ENCODE data around the gene FASN.

Gene FASN

GRCh38 chr17:82128287-82128686 lies 30.3 kb upstream of the FASN start:
- Histone ChIP-seq H3K27me3 (ENCODE audit: control insufficient read depth in 1 of 2, insufficient read depth in 2 of 2, low read length in 2 of 2) (no peaks in the 10 kb centered on the region), H3K9ac (ENCODE audit: low read depth in 1 of 2, low read length in 2 of 2) (no peak overlapping the region), H3K36me3 (ENCODE audit: control insufficient read depth in 1 of 2, insufficient read depth in 2 of 2, low read length in 2 of 2) (peaks cover 0 to 2% of the 10 kb centered on the region in 2 donors), H3K4me1 (ENCODE audit: control insufficient read depth in 1 of 2, insufficient read depth in 2 of 2, low read length in 2 of 2) (no peaks in the 10 kb centered on the region), H3K9me3 (ENCODE audit: control insufficient read depth in 1 of 2, low read length in 2 of 2) (no peaks in the 10 kb centered on the region), H3K4me3 (ENCODE audit: low read depth in 1 of 2, low read length in 2 of 2) (no peak overlapping the region), H3K27ac (ENCODE audit: low read depth, low read length) (no peak overlapping the region)

- peaks cover 0 to 2% of the 10 kb centered on the region in 2 donors for H3K4me1 ChIP-seq (ENCODE audit: control insufficient read depth in 1 of 2, insufficient read depth in 2 of 2, low read length in 2 of 2)
- peaks cover 0 to 3% of the 10 kb centered on the region in 2 donors for H3K36me3 ChIP-seq (ENCODE audit: control insufficient read depth in 1 of 2, insufficient read depth in 2 of 2, low read length in 2 of 2)
- no peak overlapping the region for H3K4me3 ChIP-seq (ENCODE audit: low read depth in 1 of 2, low read length in 2 of 2)
- no peaks in the 10 kb centered on the region for H3K27me3 ChIP-seq (ENCODE audit: control insufficient read depth in 1 of 2, insufficient read depth in 2 of 2, low read length in 2 of 2)
- H3K9me3 ChIP-seq (ENCODE audit: control insufficient read depth in 1 of 2, low read length in 2 of 2) = no peaks in the 10 kb centered on the region
- H3K27ac ChIP-seq (ENCODE audit: low read depth, low read length) = no peak overlapping the region
- no peak overlapping the region for H3K9ac ChIP-seq (ENCODE audit: low read depth in 1 of 2, low read length in 2 of 2)
These were observed 29.7 kb upstream of the FASN start for GRCh38 chr17:82127704-82128103.

GRCh38 chr17:82127315-82127595 lies 29.2 kb upstream of the FASN start:
- Histone ChIP-seq H3K9me3 (ENCODE audit: control insufficient read depth in 1 of 2, low read length in 2 of 2) (no peaks in the 10 kb centered on the region), H3K27ac (ENCODE audit: low read depth, low read length) (no peak overlapping the region), H3K27me3 (ENCODE audit: control insufficient read depth in 1 of 2, insufficient read depth in 2 of 2, low read length in 2 of 2) (no peaks in the 10 kb centered on the region), H3K4me1 (ENCODE audit: control insufficient read depth in 1 of 2, insufficient read depth in 2 of 2, low read length in 2 of 2) (peaks cover 0 to 6% of the 10 kb centered on the region in 2 donors), H3K36me3 (ENCODE audit: control insufficient read depth in 1 of 2, insufficient read depth in 2 of 2, low read length in 2 of 2) (peaks cover 0 to 7% of the 10 kb centered on the region in 2 donors), H3K4me3 (ENCODE audit: low read depth in 1 of 2, low read length in 2 of 2) (no peak overlapping the region), H3K9ac (ENCODE audit: low read depth in 1 of 2, low read length in 2 of 2) (no peak overlapping the region)

GRCh38 chr17:82126556-82127314 lies 28.7 kb upstream of the FASN start:
- Histone ChIP-seq H3K4me3 (ENCODE audit: low read depth in 1 of 2, low read length in 2 of 2) (peak overlapping the region in 1 of 2 donors; percentile 43), H3K36me3 (ENCODE audit: control insufficient read depth in 1 of 2, insufficient read depth in 2 of 2, low read length in 2 of 2) (peaks cover 0 to 9% of the 10 kb centered on the region in 2 donors), H3K27me3 (ENCODE audit: control insufficient read depth in 1 of 2, insufficient read depth in 2 of 2, low read length in 2 of 2) (no peaks in the 10 kb centered on the region), H3K4me1 (ENCODE audit: control insufficient read depth in 1 of 2, insufficient read depth in 2 of 2, low read length in 2 of 2) (peaks cover 0 to 6% of the 10 kb centered on the region in 2 donors), H3K27ac (ENCODE audit: low read depth, low read length) (no peak overlapping the region), H3K9ac (ENCODE audit: low read depth in 1 of 2, low read length in 2 of 2) (no peak overlapping the region), H3K9me3 (ENCODE audit: control insufficient read depth in 1 of 2, low read length in 2 of 2) (no peaks in the 10 kb centered on the region)

GRCh38 chr17:82124101-82124500 lies 26.1 kb upstream of the FASN start:
- Histone ChIP-seq H3K36me3 (ENCODE audit: control insufficient read depth in 1 of 2, insufficient read depth in 2 of 2, low read length in 2 of 2) (peaks cover 0 to 9% of the 10 kb centered on the region in 2 donors), H3K4me1 (ENCODE audit: control insufficient read depth in 1 of 2, insufficient read depth in 2 of 2, low read length in 2 of 2) (peaks cover 0 to 6% of the 10 kb centered on the region in 2 donors), H3K9me3 (ENCODE audit: control insufficient read depth in 1 of 2, low read length in 2 of 2) (no peaks in the 10 kb centered on the region), H3K4me3 (ENCODE audit: low read depth in 1 of 2, low read length in 2 of 2) (no peak overlapping the region), H3K27ac (ENCODE audit: low read depth, low read length) (no peak overlapping the region), H3K27me3 (ENCODE audit: control insufficient read depth in 1 of 2, insufficient read depth in 2 of 2, low read length in 2 of 2) (no peaks in the 10 kb centered on the region), H3K9ac (ENCODE audit: low read depth in 1 of 2, low read length in 2 of 2) (no peak overlapping the region)

- peaks cover 0 to 13% of the 10 kb centered on the region in 2 donors for H3K36me3 ChIP-seq (ENCODE audit: control insufficient read depth in 1 of 2, insufficient read depth in 2 of 2, low read length in 2 of 2)
- H3K9ac ChIP-seq (ENCODE audit: low read depth in 1 of 2, low read length in 2 of 2) = no peak overlapping the region
- H3K4me1 ChIP-seq (ENCODE audit: control insufficient read depth in 1 of 2, insufficient read depth in 2 of 2, low read length in 2 of 2) = peaks cover 0 to 6% of the 10 kb centered on the region in 2 donors
- H3K27me3 ChIP-seq (ENCODE audit: control insufficient read depth in 1 of 2, insufficient read depth in 2 of 2, low read length in 2 of 2) = no peaks in the 10 kb centered on the region
- no peak overlapping the region for H3K4me3 ChIP-seq (ENCODE audit: low read depth in 1 of 2, low read length in 2 of 2)
- no peaks in the 10 kb centered on the region for H3K9me3 ChIP-seq (ENCODE audit: control insufficient read depth in 1 of 2, low read length in 2 of 2)
- H3K27ac ChIP-seq (ENCODE audit: low read depth, low read length) = no peak overlapping the region
These were observed 23.9 kb upstream of the FASN start for GRCh38 chr17:82121660-82122629.

GRCh38 chr17:82121246-82121645 lies 23.2 kb upstream of the FASN start:
- no peaks in the 10 kb centered on the region for H3K27me3 ChIP-seq (ENCODE audit: control insufficient read depth in 1 of 2, insufficient read depth in 2 of 2, low read length in 2 of 2)
- no peak overlapping the region for H3K9ac ChIP-seq (ENCODE audit: low read depth in 1 of 2, low read length in 2 of 2)
- no peak overlapping the region for H3K4me3 ChIP-seq (ENCODE audit: low read depth in 1 of 2, low read length in 2 of 2)
- no peaks in the 10 kb centered on the region for H3K9me3 ChIP-seq (ENCODE audit: control insufficient read depth in 1 of 2, low read length in 2 of 2)
- peaks cover 0 to 6% of the 10 kb centered on the region in 2 donors for H3K4me1 ChIP-seq (ENCODE audit: control insufficient read depth in 1 of 2, insufficient read depth in 2 of 2, low read length in 2 of 2)
- peaks cover 0 to 13% of the 10 kb centered on the region in 2 donors for H3K36me3 ChIP-seq (ENCODE audit: control insufficient read depth in 1 of 2, insufficient read depth in 2 of 2, low read length in 2 of 2)
- H3K27ac ChIP-seq (ENCODE audit: low read depth, low read length) = no peak overlapping the region

GRCh38 chr17:82120148-82120547 lies 22.1 kb upstream of the FASN start:
- H3K36me3 ChIP-seq (ENCODE audit: control insufficient read depth in 1 of 2, insufficient read depth in 2 of 2, low read length in 2 of 2) = peaks cover 0 to 13% of the 10 kb centered on the region in 2 donors
- no peak overlapping the region for H3K27ac ChIP-seq (ENCODE audit: low read depth, low read length)
- no peak overlapping the region for H3K4me3 ChIP-seq (ENCODE audit: low read depth in 1 of 2, low read length in 2 of 2)

GRCh38 chr17:82118815-82119380 lies 20.9 kb upstream of the FASN start:
- Histone ChIP-seq H3K9ac (ENCODE audit: low read depth in 1 of 2, low read length in 2 of 2) (no peak overlapping the region), H3K9me3 (ENCODE audit: control insufficient read depth in 1 of 2, low read length in 2 of 2) (no peaks in the 10 kb centered on the region), H3K36me3 (ENCODE audit: control insufficient read depth in 1 of 2, insufficient read depth in 2 of 2, low read length in 2 of 2) (peaks cover 0 to 12% of the 10 kb centered on the region in 2 donors), H3K27me3 (ENCODE audit: control insufficient read depth in 1 of 2, insufficient read depth in 2 of 2, low read length in 2 of 2) (no peaks in the 10 kb centered on the region), H3K27ac (ENCODE audit: low read depth, low read length) (no peak overlapping the region), H3K4me3 (ENCODE audit: low read depth in 1 of 2, low read length in 2 of 2) (no peak overlapping the region), H3K4me1 (ENCODE audit: control insufficient read depth in 1 of 2, insufficient read depth in 2 of 2, low read length in 2 of 2) (peaks cover 0 to 6% of the 10 kb centered on the region in 2 donors)

More at GRCh38 chr17:82120148-82120547, 22.1 kb upstream of the FASN start:
- H3K9ac ChIP-seq (ENCODE audit: low read depth in 1 of 2, low read length in 2 of 2) = no peak overlapping the region
- no peaks in the 10 kb centered on the region for H3K27me3 ChIP-seq (ENCODE audit: control insufficient read depth in 1 of 2, insufficient read depth in 2 of 2, low read length in 2 of 2)
- H3K4me1 ChIP-seq (ENCODE audit: control insufficient read depth in 1 of 2, insufficient read depth in 2 of 2, low read length in 2 of 2) = peaks cover 0 to 6% of the 10 kb centered on the region in 2 donors
- no peaks in the 10 kb centered on the region for H3K9me3 ChIP-seq (ENCODE audit: control insufficient read depth in 1 of 2, low read length in 2 of 2)

All from duodenal mucosa (tissue), 2 donors.